HEK293T (cell line): ENCODE data around the gene C10orf105.

Experiments
- ARNT ChIP-seq: fragments of 450-650 bp; IDR thresholded peaks from 2 replicates; pipeline ENCODE4 v1.6.1; 2017; ENCODE audit warnings: mild to moderate bottlenecking
- BHLHE40 ChIP-seq: fragments of 450-650 bp; IDR thresholded peaks from 2 replicates; pipeline ENCODE4 v1.6.1; 2016; ENCODE audit warnings: mild to moderate bottlenecking, moderate library complexity, borderline replicate concordance
- ELF4 ChIP-seq: fragments of 450-650 bp; IDR thresholded peaks from 2 replicates; pipeline ENCODE4 v1.6.1; 2017; ENCODE audit warnings: antibody characterized with exemption
- FOXA1 ChIP-seq: fragments of 450-650 bp; IDR thresholded peaks from 2 replicates; pipeline ENCODE4 v1.6.1; 2016; ENCODE audit warnings: mild to moderate bottlenecking
- FOXM1 ChIP-seq: fragments of 450-650 bp; IDR thresholded peaks from 2 replicates; pipeline ENCODE4 v1.6.1; 2017; ENCODE audit warnings: mild to moderate bottlenecking, borderline replicate concordance
- HDGF ChIP-seq: fragments of 450-650 bp; IDR thresholded peaks from 2 replicates; pipeline ENCODE4 v1.6.1; 2017; ENCODE audit warnings: antibody characterized with exemption, borderline replicate concordance
- L3MBTL2 ChIP-seq: fragments of 450-650 bp; conservative IDR thresholded peaks from 2 replicates; pipeline ENCODE4 v1.6.1; 2016; ENCODE audit warnings: mild to moderate bottlenecking
- LEF1 ChIP-seq: fragments of 450-650 bp; IDR thresholded peaks from 2 replicates; pipeline ENCODE4 v1.6.1; 2017; ENCODE audit warnings: mild to moderate bottlenecking, borderline replicate concordance
- PKNOX1 ChIP-seq: fragments of 450-650 bp; IDR thresholded peaks from 2 replicates; pipeline ENCODE4 v1.6.1; 2016
- SP1 ChIP-seq: fragments of 450-650 bp; IDR thresholded peaks from 2 replicates; pipeline ENCODE4 v1.6.1; 2017
- SUZ12 ChIP-seq: fragments of 450-650 bp; IDR thresholded peaks from 2 replicates; pipeline ENCODE4 v1.6.1; 2016; ENCODE audit warnings: mild to moderate bottlenecking
- TARDBP ChIP-seq: fragments of 450-650 bp; IDR thresholded peaks from 2 replicates; pipeline ENCODE4 v1.6.1; 2016
- ZNF384 ChIP-seq: fragments of 450-650 bp; IDR thresholded peaks from 2 replicates; pipeline ENCODE4 v1.6.1; 2016

GRCh38 chr10:71744897-71745663 is 25.5 kb upstream of the C10orf105 start:
- no peak for TF ChIP-seq L3MBTL2
- TF ChIP-seq PKNOX1 = no peak
- no peak for TF ChIP-seq LEF1
- no peak for TF ChIP-seq BHLHE40
- TF ChIP-seq FOXA1 = no peak
- TF ChIP-seq ELF4 = no peak
- TF ChIP-seq TARDBP = no peak
- TF ChIP-seq FOXM1 = no peak
- TF ChIP-seq SP1 = no peak
- no peak for TF ChIP-seq ZNF384
- no peak for TF ChIP-seq SUZ12
- no peak for TF ChIP-seq HDGF
- no peak for TF ChIP-seq ARNT
